HG03571 (cell line): ENCODE results near the gene ITGA2B.

Experiments
- ATAC-seq: cut with Tn5 transposase; IDR thresholded peaks from one replicate; pipeline ENCODE4 v1.9.1; 2021; ENCODE audit not compliant: unreplicated experiment

The ITGA2B gene

GRCh38 chr17:44389281-44389680 lies at the start of gene ITGA2B:
TSS of gene ITGA2B (minus strand) at chr17:44389649. CDS start at chr17:44389473, 176 bp downstream.
- ATAC-seq, result no peak

- ATAC-seq, result no peak
Measured at GRCh38 chr17:44439168-44439567, 49.7 kb upstream of the ITGA2B start.

- ATAC-seq, result no peak
Measured at GRCh38 chr17:44438636-44439035, 49.2 kb upstream of the ITGA2B start.

- ATAC-seq, result no peak
Measured at GRCh38 chr17:44436336-44436735, 46.9 kb upstream of the ITGA2B start.

GRCh38 chr17:44432254-44433157 lies 43.1 kb upstream of the ITGA2B start:
- ATAC-seq, result no peak

- no peak for ATAC-seq
Measured at GRCh38 chr17:44424828-44425461, 35.5 kb upstream of the ITGA2B start.

GRCh38 chr17:44417553-44417952 lies 28.1 kb upstream of the ITGA2B start:
- no peak for ATAC-seq

GRCh38 chr17:44416558-44417289 lies 27.3 kb upstream of the ITGA2B start:
- ATAC-seq, result no peak

GRCh38 chr17:44414394-44415155 lies 25.1 kb upstream of the ITGA2B start:
- ATAC-seq, result no peak

GRCh38 chr17:44409309-44410028 lies 20.0 kb upstream of the ITGA2B start:
- no peak for ATAC-seq

GRCh38 chr17:44408786-44409185 lies 19.3 kb upstream of the ITGA2B start:
- no peak for ATAC-seq

- no peak for ATAC-seq
Measured at GRCh38 chr17:44402564-44403172, 13.2 kb upstream of the ITGA2B start.

- ATAC-seq, result no peak
Measured at GRCh38 chr17:44400226-44400847, 10.9 kb upstream of the ITGA2B start.

- no peak for ATAC-seq
Measured at GRCh38 chr17:44398692-44399691, 9.5 kb upstream of the ITGA2B start.

- ATAC-seq, result no peak
Measured at GRCh38 chr17:44397479-44398440, 8.3 kb upstream of the ITGA2B start.

- no peak for ATAC-seq
Measured at GRCh38 chr17:44396946-44397345, 7.5 kb upstream of the ITGA2B start.

- no peak for ATAC-seq
Measured at GRCh38 chr17:44394833-44395232, 5.4 kb upstream of the ITGA2B start.
